KOPT-K1 (cell line): ENCODE measurements around the gene S100P.

ENCODE experiments used
- H3K27ac ChIP-seq: fragments of 200-600 bp; sonication (generic); 2 replicates; pipeline ENCODE4 v1.5.1; 2016; ENCODE audit warnings: antibody characterized with exemption, mild to moderate bottlenecking, low read depth, low read length; ENCODE audit not compliant: poor library complexity, severe bottlenecking
- H3K36me3 ChIP-seq: fragments of 200-600 bp; sonication (generic); 2 replicates; pipeline ENCODE4 v1.5.1; 2017; ENCODE audit warnings: antibody characterized with exemption, mild to moderate bottlenecking, low read length, moderate library complexity; ENCODE audit not compliant: insufficient read depth
- H3K9me3 ChIP-seq: fragments of 200-600 bp; sonication (generic); 2 replicates; pipeline ENCODE4 v1.5.1; 2017; ENCODE audit warnings: antibody characterized with exemption, low read length, mild to moderate bottlenecking; ENCODE audit not compliant: insufficient read depth, poor library complexity, severe bottlenecking

Gene S100P

DNA sequence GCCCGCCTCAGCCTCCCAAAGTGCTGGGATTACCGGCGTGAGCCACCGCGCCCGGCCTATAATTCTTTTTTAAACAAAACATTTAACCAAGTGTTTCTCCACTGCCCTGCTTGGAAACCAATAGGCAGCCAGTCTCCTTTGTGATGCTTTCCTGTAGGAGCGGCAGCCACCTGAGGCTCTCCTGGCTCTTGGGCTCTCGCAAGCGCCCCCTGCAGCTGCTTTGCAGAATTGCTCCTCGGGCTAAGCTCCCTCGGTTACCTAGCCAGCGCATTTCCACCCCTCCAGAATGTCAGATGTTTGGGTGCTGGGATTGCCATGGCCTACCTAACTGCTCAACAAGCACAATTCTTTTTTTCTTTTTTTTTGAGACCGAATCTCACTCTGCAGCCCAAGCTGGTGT lies 7.7 kb downstream of the S100P start:
- peaks cover 55% of the 10 kb centered on the region for H3K36me3 ChIP-seq
- no peak overlapping the region for H3K27ac ChIP-seq
- peaks cover 15% of the 10 kb centered on the region for H3K9me3 ChIP-seq

GRCh38 chr4:6702761-6703160 lies 9.1 kb downstream of the S100P start:
- H3K9me3 ChIP-seq = peaks cover 15% of the 10 kb centered on the region
- no peak overlapping the region for H3K27ac ChIP-seq
- peaks cover 69% of the 10 kb centered on the region for H3K36me3 ChIP-seq

GRCh38 chr4:6703786-6704185 lies 10.1 kb downstream of the S100P start:
- Histone ChIP-seq H3K9me3 (peaks cover 15% of the 10 kb centered on the region), H3K27ac (no peak overlapping the region), H3K36me3 (peaks cover 74% of the 10 kb centered on the region)

DNA sequence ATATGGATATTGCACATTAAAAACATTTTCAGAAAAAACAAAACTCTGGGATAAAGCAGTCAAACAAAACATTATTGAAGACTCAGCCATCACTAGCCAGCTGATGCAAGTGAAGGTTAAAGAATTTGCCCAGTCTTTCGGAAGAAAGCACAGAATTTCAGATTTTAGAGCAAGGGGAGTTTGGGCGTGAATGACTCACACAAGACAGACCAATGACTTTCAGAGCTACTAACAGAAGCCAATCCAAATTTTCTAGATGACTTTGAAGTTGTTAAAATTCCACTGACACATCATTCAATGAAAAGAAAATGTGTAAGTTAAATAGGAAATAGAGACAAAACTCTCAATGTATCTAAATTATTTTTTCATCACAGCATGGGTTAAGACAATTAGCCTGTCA lies 12.0 kb downstream of the S100P start:
- Histone ChIP-seq H3K36me3 (peaks cover 66% of the 10 kb centered on the region), H3K9me3 (peaks cover 15% of the 10 kb centered on the region), H3K27ac (no peak overlapping the region)

- H3K27ac ChIP-seq = no peak overlapping the region
- peaks cover 65% of the 10 kb centered on the region for H3K36me3 ChIP-seq
- H3K9me3 ChIP-seq = peaks cover 15% of the 10 kb centered on the region
Measured at GRCh38 chr4:6706173-6706572, 12.5 kb downstream of the S100P start.

DNA sequence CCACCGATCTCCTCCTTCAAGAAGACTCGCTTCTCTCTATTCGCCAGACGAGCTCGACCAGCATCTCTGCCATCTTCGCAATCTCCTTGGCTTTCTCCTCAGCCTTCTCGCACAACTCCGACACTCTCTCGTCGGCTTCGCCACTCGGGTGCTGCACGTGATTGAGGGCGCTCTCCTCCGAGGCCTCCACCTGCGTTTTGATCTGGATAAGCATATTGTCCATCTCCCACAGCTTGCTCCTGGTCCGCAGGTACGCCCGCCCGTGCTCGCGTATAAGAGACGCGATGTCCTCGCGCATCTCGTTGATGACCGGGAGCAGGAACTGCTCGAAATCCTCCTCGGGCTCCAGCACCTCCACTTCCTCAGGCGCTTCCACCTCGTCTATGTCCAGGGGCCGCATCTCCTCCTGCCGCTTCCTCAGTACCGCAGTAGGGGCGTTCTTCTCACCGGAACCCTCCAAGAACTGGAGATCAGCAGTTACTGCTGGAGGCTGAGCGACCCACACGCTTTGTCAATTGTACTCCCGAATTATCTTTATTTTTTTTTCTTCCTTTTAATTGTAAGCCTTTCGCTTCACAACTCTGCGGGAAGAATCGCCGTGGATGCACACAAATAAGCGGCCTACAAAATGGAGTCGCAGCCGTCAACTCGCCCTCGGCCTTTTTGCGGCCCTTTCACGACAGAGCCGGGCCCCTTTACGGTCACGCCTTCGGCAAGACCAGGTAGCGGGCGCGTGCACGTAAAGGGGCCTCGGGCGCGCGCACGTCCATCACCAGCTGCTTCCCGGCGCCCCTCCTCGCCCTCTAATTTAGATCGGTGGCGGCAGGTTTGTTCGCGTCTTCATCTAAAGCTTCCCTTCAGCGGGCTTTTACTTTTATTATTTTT lies 15.8 kb downstream of the S100P start, which contains the start of gene MRFAP1L1:
TSS of gene MRFAP1L1 (minus strand) at position 636 of the 885 bp plus-strand sequence. CDS start at position 400, 236 bp downstream.
- Histone ChIP-seq H3K36me3 (peaks cover 35% of the 10 kb centered on the region), H3K9me3 (no peaks in the 10 kb centered on the region), H3K27ac (peak within 1 kb of the TSS; percentile 87)

- Histone ChIP-seq H3K27ac (peak overlapping the region; percentile 33), H3K9me3 (no peaks in the 10 kb centered on the region), H3K36me3 (peaks cover 30% of the 10 kb centered on the region)
Measured at GRCh38 chr4:6710282-6710681, 16.6 kb downstream of the S100P start.

DNA sequence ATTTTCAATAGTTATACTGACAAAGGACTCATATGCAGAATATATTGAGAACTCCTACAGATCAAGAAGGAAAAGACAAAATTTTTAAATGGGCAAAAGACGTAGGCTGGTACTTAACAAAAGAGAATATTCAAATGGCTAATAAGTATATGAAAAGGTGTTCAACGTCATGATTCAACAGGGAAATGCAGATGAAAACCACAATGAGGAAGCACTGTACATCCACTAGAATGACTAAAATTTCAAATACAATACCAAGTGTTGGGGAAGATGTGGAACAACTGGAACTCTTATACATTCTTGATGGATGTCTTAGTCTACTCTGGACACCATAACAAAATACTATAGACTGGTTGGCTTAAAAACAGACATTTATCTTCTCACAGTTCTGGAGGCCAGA lies 17.3 kb downstream of the S100P start:
- Histone ChIP-seq H3K36me3 (peaks cover 22% of the 10 kb centered on the region), H3K27ac (no peak overlapping the region)

DNA sequence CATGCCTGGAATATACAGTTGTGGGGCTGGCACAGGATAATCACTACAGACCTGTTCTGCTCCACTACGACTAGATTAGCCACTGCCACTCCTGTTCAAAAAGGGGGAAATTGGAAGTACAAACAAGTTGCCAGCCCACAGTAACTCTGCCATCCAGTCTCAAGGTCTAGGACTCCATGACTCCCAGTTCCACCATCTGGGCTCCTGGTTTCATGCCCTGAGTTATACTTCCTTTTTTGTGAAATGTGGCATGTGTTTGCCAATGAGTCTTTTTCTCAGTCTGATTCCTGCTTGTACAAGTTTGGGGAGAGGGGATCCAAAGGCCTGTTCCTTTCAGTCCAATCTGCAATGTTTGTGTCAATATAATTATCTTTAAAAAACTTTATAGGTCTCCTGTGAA lies 21.3 kb downstream of the S100P start:
- Histone ChIP-seq H3K27ac (no peak overlapping the region), H3K36me3 (no peaks in the 10 kb centered on the region)

More for the DNA sequence above, 17.3 kb downstream of the S100P start:
- H3K9me3 ChIP-seq = no peaks in the 10 kb centered on the region

DNA sequence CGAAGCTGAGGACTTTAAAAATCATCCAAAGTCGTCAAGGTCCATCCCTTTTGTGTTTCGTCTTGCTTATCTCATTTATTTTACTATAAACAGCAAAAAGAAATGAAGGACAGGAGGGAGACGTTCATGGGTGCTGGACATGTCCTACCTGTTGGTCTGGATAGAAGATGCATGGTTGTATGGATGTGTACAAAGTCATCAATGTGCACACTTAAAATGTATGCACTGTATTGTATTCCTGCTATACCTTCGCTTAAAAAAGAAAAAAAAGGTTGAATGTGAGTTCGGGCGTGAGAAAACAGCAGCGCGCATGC lies 22.0 kb downstream of the S100P start:
- Histone ChIP-seq H3K27ac (peak overlapping the region; percentile 77), H3K9me3 (no peaks in the 10 kb centered on the region), H3K36me3 (no peaks in the 10 kb centered on the region)

More for the DNA sequence above, 21.3 kb downstream of the S100P start:
- no peaks in the 10 kb centered on the region for H3K9me3 ChIP-seq

GRCh38 chr4:6716018-6716911 lies 22.6 kb downstream of the S100P start, which contains the start of gene BLOC1S4:
BLOC1S4 (plus strand) TSS chr4:6716174; CDS start chr4:6716210, 36 bp downstream.
- no peaks in the 10 kb centered on the region for H3K9me3 ChIP-seq
- peak within 1 kb of the TSS; percentile 77 for H3K27ac ChIP-seq
- H3K36me3 ChIP-seq = no peaks in the 10 kb centered on the region

GRCh38 chr4:6716958-6717655 lies 23.4 kb downstream of the S100P start:
- no peaks in the 10 kb centered on the region for H3K36me3 ChIP-seq
- peak overlapping the region; percentile 77 for H3K27ac ChIP-seq
- H3K9me3 ChIP-seq = no peaks in the 10 kb centered on the region

- H3K9me3 ChIP-seq = no peaks in the 10 kb centered on the region
- no peak overlapping the region for H3K27ac ChIP-seq
- no peaks in the 10 kb centered on the region for H3K36me3 ChIP-seq
Measured at GRCh38 chr4:6718932-6719610, 25.4 kb downstream of the S100P start.

DNA sequence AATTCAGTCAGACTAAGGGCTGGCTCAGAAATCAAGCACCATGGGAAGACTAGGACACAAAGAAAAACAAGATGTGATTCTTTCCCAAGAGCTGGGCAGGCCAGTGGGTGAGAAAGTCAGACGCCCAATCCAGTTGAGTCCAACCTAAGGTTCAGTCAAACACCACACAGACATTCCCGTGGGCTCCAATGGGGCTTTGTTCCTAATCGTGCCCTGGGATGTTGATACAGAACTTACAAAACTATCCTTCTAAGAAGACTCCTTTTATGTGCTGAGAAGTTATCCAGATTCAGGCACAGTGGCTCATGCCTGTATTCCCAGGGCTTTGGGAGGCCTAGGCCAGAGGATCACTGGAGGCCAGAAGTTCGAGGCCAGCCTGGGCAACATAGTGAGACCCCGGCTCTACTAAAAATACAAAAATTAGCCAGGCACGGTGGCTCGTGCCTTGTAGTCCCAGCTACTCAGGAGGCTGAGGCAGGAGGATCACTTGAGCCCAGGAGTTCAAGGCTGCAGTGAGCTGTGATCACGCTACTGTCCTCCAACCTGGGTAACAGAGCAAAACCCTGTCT lies 26.0 kb downstream of the S100P start:
- no peaks in the 10 kb centered on the region for H3K36me3 ChIP-seq
- no peak overlapping the region for H3K27ac ChIP-seq
- H3K9me3 ChIP-seq = no peaks in the 10 kb centered on the region
